ENCODE data around the gene PRKAR1B.

PRKAR1B gene

DNA sequence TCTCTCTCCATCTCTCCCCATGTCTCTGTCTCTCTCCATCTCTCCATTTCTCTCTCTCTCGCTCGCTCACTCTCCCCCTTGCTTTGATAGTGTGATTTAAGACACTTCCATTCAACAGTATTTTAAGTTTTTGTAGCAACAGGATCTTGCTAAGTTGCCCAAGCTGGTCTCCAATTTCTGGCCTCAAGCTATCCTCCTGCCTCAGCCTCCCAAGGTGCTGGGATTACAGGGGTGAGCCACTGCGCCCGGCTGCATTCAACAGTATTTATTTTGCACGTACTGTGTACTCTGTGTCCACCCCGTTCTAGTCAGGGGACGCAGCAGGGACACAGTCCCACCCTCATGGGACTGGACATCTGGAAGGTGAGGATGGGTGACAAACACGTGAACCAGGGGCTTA lies 193.0 kb downstream of the PRKAR1B start:
- no peak for DNase-seq

- DNase-seq: no peak
These were observed 193.8 kb downstream of the PRKAR1B start for GRCh38 chr7:533266-533665.

- DNase-seq: no peak
These were observed 194.5 kb downstream of the PRKAR1B start for GRCh38 chr7:532379-533143.

GRCh38 chr7:531777-532176 lies 195.3 kb downstream of the PRKAR1B start:
- DNase-seq: peak in 1 of 2 donors; percentile 34

GRCh38 chr7:528451-528850 lies 198.6 kb downstream of the PRKAR1B start:
- DNase-seq: no peak

DNA sequence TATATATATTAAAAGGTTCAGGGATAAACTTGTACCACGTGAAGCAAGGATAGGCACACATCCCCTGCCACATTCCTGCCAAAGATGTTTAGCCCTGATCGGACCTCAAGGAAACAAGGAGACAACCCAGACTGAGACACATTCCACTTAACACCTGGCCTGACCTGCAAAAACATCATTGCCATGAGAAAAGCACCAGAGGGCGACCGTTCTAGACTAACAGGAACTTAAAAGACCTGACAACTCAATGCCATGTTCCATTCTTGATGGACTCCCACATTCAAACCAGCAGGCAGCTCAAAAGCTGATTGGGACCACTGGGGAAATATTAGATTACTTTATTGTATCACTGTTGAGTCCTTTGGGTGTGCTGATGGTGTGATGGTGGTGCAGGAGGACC lies 199.4 kb downstream of the PRKAR1B start:
- DNase-seq: no peak

DNA sequence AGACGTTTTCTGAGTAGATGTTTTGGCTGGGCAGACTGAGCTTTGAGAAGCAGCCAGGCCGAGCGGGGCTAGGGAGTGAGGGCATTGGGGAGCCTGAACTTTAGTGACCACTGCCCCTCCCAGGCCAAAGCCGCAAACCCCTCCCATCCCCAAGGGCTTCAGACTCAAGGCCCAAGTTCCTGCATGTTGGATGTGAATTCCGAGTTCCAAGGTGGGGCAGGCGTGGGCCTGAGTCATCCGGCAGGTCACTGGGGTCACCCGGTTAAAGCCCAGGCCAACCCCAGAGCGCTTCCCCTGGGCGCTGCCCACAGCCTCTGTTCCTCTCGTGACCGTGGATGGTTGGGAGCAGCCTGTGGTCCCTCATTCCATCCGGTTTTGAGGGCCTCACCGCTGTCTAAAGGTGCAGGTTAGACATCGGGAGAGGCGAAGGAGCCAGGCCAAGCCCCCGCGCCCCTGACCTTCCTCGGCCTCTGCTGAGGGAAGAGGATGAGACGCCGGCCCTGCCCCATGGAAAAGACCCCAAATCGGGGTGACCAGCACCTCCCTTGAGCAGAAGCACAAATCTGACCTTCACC lies 200.5 kb downstream of the PRKAR1B start:
- no peak for DNase-seq

DNA sequence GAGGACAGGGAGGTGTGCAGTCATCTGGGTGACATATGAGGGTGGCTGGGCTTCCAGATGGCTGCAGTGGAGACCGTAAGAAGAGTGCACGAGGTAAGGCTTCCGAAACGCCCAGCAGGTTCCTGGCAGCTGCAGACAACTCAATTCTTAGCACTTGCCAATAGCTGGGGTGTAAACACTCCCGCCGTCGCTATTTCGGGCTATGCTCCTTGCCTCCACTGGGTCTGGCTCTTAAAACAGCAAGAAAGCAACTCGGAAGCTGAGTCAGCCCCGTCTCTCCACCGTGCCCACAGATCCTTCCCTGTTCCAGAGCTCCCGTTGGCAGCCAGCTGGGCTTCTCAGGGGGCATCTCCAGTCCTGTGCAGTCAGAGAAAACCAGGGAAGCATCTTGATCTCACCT lies 201.3 kb downstream of the PRKAR1B start:
- no peak for DNase-seq

GRCh38 chr7:524800-525199 lies 202.3 kb downstream of the PRKAR1B start:
- no peak for DNase-seq

DNA sequence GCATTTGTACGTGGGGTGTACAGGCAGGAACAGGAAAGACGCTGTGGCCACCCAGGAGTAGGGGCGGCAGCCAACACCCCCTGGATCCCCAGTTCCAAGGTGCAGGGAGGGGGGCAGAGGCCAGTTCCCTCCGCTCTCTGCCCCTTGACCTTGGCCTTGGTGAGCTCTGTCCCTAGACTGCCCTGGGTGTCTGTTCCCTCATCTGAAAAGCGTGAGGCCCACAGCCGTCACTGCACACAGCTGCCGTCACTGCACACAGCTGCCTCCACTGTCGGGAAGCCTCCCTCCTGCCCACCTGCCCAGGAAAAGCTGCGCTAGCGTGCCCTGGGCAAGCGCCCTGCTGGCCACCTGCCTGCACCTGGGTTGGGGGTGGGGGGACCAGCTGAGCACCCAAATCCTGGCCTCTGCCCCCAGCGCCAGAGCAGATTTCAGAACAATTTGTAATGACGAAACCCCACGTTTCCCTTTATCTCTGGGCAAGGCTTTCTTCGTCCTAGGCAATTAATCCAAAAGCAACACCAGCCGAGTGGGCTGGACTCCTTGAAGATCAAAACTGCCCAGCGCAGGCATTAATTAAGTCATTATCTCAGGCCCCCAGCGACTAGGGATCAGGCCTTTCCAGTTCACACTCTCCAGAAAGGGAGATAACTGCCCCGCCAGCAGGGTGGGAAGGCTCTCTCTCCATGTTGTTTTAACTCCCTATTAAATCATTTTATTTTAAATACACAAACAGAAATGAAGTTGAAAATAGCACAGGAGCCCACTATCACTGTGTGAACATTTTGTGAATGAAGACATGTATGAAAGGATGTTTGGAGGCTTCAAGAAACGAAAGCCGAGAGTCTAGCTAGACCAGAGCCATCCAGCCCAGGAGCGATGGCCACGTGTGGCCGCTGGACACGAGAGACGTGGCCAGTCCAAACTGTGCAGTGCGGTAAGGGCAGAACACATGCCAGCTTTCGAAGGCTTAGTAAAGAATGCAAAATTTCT lies 203.4 kb downstream of the PRKAR1B start:
- DNase-seq: no peak

DNA sequence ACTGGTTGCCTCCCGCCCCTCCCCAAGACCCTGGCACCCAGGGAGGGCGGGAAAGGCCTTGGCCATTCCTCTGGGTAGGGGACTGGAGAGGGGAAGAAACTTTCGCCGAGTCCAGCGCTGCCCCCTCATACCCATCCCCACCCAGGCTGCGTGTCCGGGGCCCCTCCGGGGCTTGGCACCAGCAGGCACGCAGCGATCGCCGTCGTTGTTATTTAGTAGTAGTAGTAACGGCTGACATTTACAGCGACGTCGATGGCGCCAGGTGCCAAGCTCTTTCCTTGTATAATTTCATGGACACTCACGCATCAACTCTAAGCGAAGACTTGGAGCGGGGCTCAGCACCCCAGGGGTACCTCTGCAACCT lies 204.1 kb downstream of the PRKAR1B start:
- DNase-seq: no peak

- peak; percentile 30 to 54 for DNase-seq
These were observed 204.8 kb downstream of the PRKAR1B start for GRCh38 chr7:522071-522950.

DNA sequence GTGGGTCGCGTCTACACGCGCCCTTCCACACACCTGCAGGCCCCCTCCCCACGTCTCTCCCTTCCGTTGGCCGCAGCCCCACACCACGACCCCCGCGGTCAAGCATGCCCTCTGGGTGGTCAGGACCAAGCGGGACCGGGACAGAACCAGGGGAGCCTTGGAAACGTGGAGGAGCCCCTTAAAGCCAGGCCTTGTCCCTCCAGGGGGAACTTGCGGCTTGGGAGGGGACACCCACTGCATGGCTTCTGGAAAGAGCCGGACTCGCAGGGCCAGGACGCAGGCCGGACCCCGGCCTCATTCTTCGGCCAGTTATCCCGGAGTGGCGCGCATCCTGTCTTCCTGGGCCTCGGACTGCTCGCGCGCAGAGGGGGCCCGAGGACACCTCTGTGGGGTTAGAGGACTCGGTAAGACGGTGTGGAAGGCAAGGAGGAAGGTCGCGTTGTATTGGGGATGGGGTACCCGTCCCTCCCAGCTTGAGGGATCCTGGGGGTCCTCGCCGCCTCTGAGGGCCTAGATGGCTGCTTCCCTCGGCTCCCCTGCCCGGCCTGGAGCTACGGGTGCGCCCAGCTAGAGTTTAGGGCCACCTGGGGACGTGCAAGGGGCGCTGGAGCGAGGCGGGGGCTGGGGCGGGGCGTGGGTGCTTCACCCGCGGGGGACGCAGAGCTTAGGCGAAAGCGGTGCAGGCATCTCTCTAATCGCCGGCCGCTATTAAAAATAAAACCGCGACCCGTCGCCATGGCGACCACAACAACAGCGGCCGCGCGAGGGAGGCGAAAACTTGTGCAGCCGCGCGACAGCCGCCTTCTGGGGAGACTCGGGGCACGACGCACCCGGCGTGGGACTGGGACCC lies 205.6 kb downstream of the PRKAR1B start:
- no peak for DNase-seq

- no peak for DNase-seq
These were observed 206.4 kb downstream of the PRKAR1B start for GRCh38 chr7:520503-521161.

- no peak for DNase-seq
These were observed 207.3 kb downstream of the PRKAR1B start, which contains the start of gene PDGFA for GRCh38 chr7:519484-520390. Gene PDGFA (minus strand): TSS chr7:519846. CDS start chr7:519001, 845 bp downstream.

DNA sequence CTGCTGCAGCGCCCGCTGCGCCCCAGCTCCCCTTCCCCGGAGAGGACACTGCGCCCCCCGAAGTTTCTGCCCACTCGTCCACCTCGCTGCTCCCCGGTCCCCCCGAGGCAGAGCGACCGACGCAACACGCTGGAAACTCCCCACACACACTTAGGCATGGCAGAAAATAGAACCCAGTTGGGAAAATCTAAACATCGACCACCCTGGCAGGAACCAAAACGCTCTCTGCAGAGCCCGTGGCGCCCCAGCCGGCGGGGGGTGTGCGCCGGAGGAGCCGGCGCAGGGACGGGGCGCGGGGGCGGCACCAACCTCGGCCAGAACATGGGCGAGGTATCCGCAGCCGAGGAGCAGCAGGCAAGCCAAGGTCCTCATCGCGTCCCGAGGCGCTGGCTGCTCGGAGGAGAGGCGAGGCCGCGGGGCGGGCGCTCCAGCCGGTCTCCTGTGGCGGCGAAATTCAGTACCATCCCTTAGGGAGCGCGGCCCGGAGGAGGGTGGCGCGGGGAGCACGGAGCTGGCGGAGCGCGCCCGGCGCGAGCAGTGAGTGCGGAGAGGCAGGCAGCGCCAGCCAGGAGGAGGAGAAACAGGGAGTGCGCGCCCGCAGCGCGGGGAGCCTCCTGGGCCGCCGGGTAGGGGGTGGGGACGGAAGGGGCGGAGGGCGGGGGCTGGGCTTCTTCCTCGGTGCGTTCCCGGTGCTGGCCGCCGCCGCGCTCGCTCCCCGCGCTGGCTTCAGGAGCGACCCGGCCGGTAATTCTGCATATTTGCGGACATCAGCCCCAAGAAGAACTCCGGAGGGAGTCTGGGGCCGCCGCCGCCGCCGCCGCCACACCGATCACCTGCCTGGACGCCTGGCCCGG lies 208.2 kb downstream of the PRKAR1B start:
- DNase-seq: peak in 1 of 2 donors; percentile 41

DNA sequence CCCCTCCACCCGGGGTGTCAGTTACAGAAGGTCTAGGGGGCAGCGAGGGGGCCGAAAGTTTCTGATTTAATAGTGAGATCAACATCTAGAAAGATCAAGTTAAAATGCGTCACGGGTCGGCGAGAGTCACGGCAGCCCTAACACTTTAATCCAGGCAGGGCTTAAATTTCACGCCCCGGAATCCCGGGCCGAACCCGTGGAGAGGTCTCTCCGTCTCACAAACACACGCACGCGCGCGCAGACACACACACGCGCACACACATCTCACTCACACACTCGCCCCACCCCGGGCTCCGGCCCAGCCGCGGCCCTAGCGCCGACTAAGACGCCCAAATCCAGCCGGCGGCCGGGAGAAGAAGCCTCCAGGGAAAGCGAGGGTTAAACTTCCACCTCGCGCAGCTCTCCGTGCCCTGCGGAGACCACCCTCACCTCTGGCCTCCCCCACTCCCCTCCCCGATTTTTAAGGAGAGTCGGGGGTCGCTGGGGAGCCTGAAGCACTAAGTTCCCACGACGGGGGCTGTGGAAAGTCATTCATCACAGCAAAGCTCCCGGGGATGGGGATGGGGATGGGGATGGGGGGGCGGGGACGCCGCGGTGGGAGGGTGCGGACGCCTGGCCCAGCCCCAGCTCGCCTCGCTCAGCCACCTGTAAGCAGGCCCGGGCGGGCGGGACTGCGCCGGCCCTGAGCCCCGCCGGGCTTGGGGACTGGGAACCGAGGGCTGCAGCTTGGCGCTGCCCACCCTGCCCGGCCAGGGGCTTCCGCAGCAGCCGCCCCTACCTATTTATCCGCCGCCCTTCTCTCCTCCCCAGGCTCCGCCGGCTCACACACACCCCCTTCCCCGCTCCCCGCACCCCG lies 209.1 kb downstream of the PRKAR1B start:
- no peak for DNase-seq

Data from activated CD4-positive, alpha-beta T cell treated with anti-CD3 and anti-CD28 coated beads for 4 hours (primary cell).